Epithelial cell of proximal tubule (primary cell): ENCODE data around the gene PHF21B. TPM values are rescaled to one million over a fixed set of nuclear protein-coding genes. Genes with fewer than 3 reads are reported as not detected.

Source experiments
- DNase-seq: peaks from one replicate; pipeline ENCODE4 v3.0.0-alpha.2; 2011; ENCODE audit warnings: low read depth
- H3K4me3 ChIP-seq: 2 replicates; pipeline ENCODE4 v1.5.1; 2011; ENCODE audit warnings: low read depth, mild to moderate bottlenecking, low read length
- CTCF ChIP-seq: conservative IDR thresholded peaks from 2 replicates; pipeline ENCODE4 v1.5.1; 2012; ENCODE audit warnings: low read depth, mild to moderate bottlenecking, low read length
- total RNA-seq: library from RNA; depleted of rRNA; stranded (reverse); fragments of >200 nt; gene quantifications from 2 replicates; pipeline ENCODE4 v1.2.3, GENCODE V29; 2015

Gene PHF21B
- total RNA-seq, 1 donor from 2014 or later, result 2.0 TPM

GRCh38 chr22:44831885-44832284 lies 177.9 kb downstream of the PHF21B start:
- no peak for TF ChIP-seq CTCF
- DNase-seq, result no peak
- H3K4me3 ChIP-seq, result no peak overlapping the region

Other genes starting within 250 kb of the PHF21B start
- 60.8 and 78.2 TPM in 2 replicates for gene NUP50, start 153.9 kb upstream of the PHF21B start, total RNA-seq
- 33.2 and 40.2 TPM in 2 replicates for gene KIAA0930, start 230.9 kb upstream of the PHF21B start, total RNA-seq